Measurements from ENCODE around the gene EFNA3.
A peak's percentile ranks its signal among the peaks of the same experiment; 100 is the strongest.

Gene EFNA3

GRCh38 chr1:155070158-155070621 is 8.4 kb upstream of the EFNA3 start:
- no peak for DNase-seq

GRCh38 chr1:155070721-155071569 is 7.7 kb upstream of the EFNA3 start:
- peak; percentile 71 to 85 for DNase-seq

GRCh38 chr1:155071701-155072100 is 6.9 kb upstream of the EFNA3 start:
- peak; percentile 50 to 62 for DNase-seq

DNA sequence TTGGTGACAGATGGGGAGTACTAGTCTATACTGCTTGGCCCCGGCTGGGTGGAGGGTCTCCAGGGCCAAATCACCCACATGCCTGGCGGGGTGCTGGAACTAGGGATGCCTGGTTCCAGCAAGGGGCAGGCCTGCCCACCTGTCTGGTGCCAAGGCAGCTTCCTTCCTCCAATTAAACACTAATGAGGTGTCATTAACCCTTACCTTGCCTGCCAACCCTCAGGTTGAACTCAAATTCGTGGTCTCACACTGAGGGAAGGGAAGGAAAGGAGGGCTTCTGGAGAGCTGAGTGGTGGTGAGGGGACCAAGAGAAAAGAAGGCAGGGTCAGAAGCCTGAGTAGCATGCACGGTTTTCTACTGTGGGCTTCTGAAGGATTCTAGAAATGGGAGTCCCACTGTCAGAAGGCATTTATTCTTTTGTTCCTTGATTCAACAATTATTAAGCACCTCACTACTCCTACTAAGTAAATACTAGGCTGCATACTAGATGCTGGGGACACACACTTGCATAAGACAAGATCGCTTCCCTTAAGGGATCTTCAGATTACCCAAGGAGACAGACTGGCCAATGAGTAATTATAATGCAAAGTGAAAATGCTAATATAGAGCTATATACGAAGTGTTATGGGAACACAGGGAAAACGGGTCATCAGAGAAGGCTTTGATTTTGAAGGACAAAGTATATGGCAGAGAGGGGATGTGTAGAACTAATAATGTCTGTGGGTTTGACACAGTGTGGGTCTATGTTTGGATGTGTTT is 5.9 kb upstream of the EFNA3 start:
- no peak for DNase-seq

DNA sequence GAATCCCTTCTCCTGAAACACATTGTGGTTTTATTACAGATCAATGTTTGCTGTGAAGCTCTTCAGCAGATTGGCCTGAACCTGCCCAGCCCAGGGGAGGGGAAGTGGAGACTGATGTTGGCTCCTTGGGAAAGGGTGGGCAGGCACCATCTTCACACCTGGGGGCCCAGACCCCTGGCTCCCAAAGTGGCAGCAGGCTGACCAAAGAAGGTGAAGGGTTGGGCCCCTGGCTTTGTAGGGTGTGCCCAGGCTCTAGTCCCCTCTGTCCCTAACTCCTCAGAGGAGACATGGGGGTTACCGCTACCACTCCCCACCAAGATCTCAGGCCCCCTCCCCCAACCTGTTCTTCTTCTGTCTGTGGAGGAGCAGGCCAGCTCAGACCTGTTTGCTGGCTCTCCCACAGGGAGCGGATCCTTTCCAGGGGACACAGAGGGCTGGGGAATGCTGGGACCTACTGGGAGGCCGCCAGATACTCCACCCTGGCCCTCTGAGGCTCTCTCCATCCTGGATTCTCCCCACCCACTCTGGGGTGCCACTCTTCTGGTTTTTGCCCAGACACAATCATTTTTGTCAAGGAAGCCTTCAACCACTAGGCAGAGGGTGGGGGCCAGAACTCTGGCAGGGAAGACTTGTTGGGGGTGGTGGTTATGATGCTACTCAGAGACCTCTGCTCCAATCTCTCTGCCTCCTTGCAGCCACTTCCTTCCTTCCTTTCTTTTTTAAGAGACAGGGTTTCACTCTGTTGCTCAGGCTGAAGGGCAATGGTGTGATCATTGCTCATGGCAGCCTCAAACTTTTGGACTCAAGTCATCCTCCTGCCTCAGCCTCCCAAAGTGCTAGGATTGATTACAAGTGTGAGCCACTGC is 5.0 kb upstream of the EFNA3 start:
- no peak for DNase-seq

- no peak for DNase-seq
Observed at GRCh38 chr1:155075535-155075934, 3.1 kb upstream of the EFNA3 start.

DNA sequence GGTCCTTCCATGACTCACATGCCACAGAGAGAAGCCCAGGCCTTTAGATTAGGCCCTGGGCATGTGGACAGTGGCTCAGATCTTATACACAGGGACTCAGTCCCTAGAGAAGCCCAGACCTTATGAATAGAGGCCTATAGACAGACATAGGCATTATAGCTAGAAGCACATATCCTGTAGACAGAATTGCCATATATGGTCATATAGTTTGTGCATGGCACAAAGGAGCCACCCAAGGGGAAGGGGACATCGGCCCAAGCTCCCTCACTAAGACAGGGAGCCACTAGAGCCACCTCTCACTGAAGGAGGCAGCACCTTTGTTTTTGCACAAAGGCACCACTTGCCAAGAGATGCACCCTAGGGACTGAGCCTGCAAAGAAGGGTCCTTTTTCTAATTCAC is 2.3 kb upstream of the EFNA3 start:
- DNase-seq = no peak

- DNase-seq = no peak
Observed at GRCh38 chr1:155077346-155077745, 1.3 kb upstream of the EFNA3 start.

GRCh38 chr1:155077758-155078445 is 735 bp upstream of the EFNA3 start:
- DNase-seq = no peak

- no peak for DNase-seq
Observed at GRCh38 chr1:155079210-155079486, 511 bp downstream of the EFNA3 start.

DNA sequence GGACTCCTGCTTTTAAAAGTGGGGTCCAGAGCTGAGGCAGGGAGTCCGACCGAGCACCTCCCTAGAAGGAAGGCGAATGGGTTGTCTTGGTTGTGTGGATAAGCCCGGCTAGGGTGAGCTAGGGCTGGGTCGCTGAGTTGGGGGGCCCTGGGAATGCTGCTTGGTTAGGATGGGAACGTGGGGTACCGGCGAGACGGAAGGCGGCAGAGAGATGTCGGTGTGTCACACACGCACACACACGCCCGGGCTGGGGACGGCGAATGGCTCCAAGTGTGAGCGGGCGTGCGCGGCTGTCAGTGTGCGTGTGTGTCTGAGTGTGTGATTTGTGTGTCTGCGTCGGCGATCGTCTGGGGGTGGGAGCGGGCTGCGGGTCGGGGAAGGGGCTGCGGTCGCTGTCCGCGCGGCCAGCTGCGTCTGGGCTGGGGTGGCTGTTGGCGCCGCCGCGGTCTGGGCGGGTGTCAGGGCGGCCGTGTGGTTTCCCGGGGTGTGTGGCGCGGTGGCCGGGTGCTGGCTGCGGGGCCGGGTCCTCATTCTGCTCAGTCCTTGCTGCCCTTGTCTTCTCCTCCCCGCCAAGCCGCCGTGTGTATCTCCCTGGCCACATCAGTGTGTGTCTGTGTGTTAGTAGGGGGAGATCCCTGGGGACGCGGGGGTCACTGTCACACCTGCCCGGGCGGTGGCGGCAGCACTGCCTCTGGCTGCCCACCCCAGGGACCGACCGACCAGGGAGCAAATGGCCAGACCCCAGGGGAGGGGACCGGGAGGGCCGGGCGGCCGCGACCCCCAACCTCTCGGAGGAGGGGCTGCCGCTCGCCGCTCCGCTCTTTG is 1.1 kb downstream of the EFNA3 start:
- DNase-seq = no peak

DNA sequence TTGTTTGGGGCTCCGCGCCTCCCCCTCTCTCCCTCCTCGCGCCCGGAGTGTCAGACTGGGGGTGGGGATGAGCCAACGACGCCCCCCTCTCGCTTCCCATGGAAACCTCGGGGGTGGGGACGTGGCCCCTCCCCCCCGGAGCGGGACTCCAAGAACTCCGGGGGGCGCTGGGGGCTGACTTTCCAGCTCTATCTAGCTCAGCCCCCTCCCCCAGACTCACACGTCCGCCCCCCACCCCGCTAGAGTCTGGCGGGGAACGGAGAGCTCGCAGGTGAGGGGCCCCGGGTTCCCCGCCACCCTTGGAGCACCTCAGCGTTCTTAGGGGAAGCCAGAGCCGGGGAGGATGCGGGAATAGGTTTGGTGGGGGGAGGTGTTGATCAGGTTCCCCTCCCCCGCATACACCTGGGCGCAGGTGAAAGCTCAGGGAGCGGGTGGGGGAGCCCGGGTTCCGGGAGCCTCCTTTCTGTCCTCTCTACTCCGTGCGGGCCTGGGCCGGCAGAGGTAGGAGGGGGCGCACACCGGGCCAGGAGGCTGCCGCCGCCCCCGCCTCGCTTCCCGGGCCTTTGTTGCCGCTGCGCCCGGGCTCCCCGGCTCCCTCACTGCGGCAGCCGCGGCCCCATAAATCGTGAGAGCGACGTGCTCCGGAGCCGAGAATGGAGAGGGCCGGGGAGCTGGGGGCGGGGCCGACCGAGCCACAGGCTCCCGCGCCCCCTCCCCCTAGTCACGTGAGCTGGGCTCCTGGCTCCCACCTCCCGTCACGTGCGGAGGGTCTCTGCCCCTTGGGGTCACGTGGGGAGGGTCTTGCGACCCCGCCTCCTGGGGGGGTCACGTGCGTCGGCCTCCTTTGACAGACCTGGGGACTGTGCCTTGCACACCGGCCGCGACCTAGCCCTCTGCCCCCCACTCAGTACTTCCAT is 1.9 kb downstream of the EFNA3 start:
- peak; percentile 62 to 84 for DNase-seq

DNA sequence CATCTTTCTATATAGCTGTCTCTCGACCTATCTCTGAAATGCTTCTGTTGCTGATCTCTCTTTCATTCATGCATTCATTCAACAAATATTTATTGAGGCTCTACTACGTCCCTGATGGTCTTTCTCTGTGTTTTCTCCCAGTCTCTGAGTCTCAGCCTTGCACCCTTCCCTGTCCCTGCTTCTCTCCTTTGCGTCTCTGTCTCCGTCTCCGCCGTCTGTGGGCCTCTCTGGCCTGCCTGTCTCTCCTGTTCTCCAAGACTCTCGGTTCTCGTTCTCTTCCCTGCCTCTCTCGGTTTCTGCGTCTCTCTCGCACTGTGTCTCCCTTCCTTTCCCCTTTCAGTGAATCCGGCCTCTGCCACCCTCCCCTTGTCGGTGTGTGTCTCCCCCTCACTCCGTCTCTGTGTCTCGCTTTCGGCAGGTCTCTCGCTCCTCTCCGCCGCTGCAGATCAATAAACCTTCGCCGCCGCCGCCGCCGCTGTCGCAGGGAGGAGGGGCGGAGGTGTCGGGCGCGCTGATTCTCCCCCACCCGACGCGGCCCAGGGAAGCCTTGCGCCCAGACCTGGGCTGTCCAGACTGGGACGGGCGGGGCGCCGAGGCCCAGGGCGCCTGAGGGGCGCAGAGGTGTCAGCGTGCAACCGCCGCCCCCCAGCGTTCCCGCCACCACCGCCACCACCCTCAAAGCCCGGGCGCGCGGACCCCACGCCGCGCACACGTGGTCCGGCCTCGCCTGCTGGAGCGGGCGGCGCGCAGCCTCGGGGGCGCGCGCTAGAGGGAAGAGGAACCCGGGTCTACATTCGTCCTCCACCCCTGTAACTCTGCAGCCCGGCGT is 3.0 kb downstream of the EFNA3 start:
- DNase-seq = no peak

DNA sequence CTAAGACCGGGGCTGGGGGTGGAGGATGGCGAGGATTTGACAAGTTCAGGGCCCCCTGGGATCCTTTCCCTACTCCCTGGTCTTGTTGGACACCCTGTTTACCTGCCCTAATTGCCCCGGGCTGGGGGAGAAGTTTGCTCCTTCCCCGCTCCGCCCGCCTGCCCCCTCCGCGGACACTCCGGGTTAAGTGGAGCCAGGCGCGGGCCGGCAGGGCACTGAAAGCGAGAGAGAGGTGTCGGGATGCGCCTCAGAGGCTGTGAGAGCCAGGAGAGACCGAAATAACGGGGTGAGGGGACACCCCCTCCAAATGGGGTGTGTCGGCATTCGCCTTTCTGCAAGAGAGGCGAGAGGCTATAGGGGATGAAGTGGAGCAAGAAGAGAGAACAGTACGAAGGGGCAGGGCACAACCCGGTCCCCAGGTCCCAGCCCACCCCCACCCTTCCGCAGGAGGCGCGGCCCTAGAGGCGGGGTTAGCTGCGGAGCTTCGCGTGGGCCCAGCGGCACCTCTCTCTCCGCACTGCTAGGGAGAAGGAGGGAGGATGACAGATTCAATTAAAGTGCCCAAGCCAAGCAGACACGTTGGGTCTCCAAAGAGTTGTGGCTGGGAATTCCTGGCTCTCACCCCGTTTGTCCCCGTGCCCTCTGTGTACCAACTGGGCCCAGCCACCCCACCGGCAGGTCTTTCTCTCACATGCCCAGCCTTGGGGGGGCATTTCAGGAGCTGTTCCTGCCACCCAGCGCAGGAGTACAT is 3.8 kb downstream of the EFNA3 start:
- DNase-seq = no peak

- DNase-seq = no peak
Observed at GRCh38 chr1:155083052-155083541, 4.5 kb downstream of the EFNA3 start.

GRCh38 chr1:155083865-155084721 is 5.5 kb downstream of the EFNA3 start:
- peak in 1 of 2 experiments; percentile 23 for DNase-seq

DNA sequence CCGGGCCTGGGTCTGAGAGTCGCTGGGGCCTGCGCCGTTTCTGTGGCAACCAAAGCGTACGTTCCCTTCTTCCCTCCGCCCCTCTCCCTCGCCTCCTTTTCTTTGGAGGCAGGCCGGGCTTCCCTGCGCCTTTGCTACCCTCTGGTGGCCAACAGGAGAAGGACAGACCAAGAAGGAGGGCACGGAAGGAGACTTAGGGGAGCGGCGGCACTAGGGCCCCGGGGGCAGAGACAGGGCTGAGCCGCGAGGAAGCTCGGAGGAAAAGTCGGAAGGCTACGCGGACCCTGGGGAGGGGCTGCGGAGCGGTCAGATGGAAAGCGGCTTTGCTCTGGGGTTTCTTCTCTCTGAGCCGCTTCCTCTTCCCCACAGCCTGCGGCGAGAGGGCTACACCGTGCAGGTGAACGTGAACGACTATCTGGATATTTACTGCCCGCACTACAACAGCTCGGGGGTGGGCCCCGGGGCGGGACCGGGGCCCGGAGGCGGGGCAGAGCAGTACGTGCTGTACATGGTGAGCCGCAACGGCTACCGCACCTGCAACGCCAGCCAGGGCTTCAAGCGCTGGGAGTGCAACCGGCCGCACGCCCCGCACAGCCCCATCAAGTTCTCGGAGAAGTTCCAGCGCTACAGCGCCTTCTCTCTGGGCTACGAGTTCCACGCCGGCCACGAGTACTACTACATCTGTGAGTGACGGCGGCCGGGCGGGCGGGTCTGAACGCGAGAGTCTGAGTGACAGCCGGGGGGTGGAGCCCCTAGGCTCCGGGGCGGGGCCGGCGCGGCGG is 6.3 kb downstream of the EFNA3 start:
- peak; percentile 88 to 95 for DNase-seq
